HG03520 (cell line): ENCODE data around the gene STOML1.

ENCODE experiments used
- ATAC-seq: cut with Tn5 transposase; IDR thresholded peaks from one replicate; pipeline ENCODE4 v1.9.1; 2021; ENCODE audit warnings: mild to moderate bottlenecking, moderate library complexity; ENCODE audit not compliant: unreplicated experiment

STOML1 gene

DNA sequence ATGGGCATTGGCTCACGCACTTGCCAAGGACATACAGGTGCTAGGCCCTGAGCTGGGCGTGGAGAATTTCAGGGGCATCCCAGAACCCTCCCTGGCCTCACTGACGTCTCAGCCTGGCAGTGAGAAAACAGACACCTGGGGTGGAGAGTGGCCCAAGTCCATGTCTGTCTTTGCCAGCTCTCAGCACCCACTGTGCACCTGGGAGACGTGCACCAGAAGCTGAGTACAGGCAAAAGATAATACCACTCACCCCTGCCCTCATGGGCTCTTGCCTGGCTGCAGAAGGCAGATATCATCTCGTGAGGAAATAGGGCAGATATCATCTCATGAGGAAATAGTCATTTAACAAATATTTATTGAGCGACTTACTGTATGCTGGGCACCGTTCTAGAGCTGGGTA is 57.8 kb downstream of the STOML1 start:
- ATAC-seq: no peak

DNA sequence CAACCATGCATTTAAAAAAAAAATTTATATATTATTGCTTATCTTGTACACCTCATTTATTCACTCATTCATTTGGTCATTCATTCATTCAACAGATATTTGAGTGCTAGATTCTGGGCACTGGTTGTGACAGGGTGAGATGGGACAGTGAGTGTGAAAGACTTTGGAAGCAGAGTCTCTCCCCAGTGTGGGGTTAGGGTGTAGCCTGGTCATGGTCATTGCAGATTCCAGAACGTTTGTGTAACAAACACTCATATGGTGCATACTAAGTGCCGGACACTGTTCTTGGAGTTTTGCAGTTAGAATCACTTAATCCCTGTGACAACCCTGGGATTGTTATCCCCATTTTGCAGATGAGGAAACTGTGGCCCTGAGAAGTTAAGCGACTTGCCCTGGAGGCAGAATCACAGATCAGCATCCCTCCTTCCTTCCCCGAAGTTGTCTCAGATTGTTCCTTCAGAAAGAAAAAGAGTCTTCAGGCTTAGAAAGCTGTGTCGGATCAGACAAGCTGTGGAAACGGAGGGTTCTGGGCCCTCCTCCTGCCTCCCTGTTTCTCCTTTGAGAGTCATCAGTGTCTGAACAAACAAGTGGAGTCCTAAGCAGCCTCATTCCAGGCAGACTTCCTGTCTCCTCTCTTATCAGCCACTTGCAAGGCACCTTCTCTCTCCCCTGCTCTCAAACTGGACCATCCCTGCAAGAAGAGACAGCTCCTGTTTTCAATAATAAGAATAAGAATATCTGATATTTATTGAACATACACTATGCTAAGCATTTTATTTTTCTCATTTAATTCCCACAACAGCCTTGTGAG is 59.5 kb downstream of the STOML1 start:
- no peak for ATAC-seq

- ATAC-seq: no peak
These were observed 60.7 kb downstream of the STOML1 start for GRCh38 chr15:73931441-73931840.

- no peak for ATAC-seq
These were observed 61.3 kb downstream of the STOML1 start for GRCh38 chr15:73930790-73931281.

GRCh38 chr15:73930371-73930770 is 61.7 kb downstream of the STOML1 start:
- no peak for ATAC-seq

DNA sequence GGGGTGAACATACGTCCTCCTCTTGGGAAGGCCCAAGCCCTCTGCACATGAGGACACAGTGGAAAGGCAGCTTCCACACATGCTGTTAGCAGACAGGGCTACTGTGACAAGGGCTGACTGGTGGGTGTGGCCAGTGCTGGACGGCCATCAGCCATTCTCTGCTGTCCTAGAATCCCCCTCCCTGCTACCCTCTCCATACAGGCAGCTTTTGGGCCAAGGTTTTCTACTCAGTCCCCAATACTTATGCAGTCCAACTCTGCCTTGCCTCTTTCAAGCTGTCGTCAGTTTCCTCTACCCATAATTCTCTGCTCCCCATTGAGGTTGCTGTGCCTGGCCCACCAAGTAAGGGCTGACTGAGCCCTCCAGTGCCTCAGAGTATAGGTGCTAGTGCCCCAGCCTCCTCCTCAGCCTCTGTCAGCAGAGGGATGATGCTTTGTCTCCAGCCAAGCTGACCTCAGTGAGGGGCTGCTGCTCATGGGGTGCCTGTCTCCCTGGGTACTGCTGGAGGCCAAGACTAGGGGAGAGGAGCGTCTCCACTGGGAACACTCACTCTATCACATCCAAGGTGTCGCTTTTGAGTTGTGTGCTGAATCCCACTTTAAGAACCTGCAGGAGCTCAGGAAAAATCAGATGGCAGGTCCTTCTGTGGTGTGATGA is 63.0 kb downstream of the STOML1 start:
- no peak for ATAC-seq
